K562 (cell line): ENCODE measurements around the gene ITPRIP. TPM values are rescaled to one million over a fixed set of nuclear protein-coding genes. Genes with fewer than 3 reads are reported as not detected.

ENCODE experiments used
- ATF3 ChIP-seq, 2 experiments: fragments of 450-650 bp in 1 of 2; sonication (generic) in 1 of 2; formaldehyde crosslinking in 1 of 2; IDR thresholded peaks in 1 of 2; conservative IDR thresholded peaks in 1 of 2; 2 replicates each; pipeline versions ENCODE4 v1.6.1 to v1.8.1; 2016 to 2023; ENCODE audit warnings: mild to moderate bottlenecking in 2 of 2, moderate library complexity in 2 of 2, inconsistent platforms in 1 of 2, missing genetic modification reagents in 1 of 2
- CTBP1 ChIP-seq: fragments of 450-650 bp; IDR thresholded peaks from 2 replicates; pipeline ENCODE4 v1.6.1; 2016; ENCODE audit warnings: borderline replicate concordance
- EGR1 ChIP-seq: fragments of 450-650 bp; conservative IDR thresholded peaks from 2 replicates; pipeline ENCODE4 v1.6.1; 2017; ENCODE audit warnings: mild to moderate bottlenecking
- ELF4 ChIP-seq: fragments of 450-650 bp; formaldehyde crosslinking; IDR thresholded peaks from 2 replicates; pipeline ENCODE4 v1.4.0; 2022; ENCODE audit warnings: missing genetic modification characterization
- FOXK2 ChIP-seq, 2 experiments: fragments of 450-650 bp; IDR thresholded peaks in 1 of 2; conservative IDR thresholded peaks in 1 of 2; 2 replicates each; pipeline ENCODE4 v1.6.1; 2016; ENCODE audit warnings: low read depth in 2 of 2, mild to moderate bottlenecking in 1 of 2
- HDAC1 ChIP-seq, 2 experiments: fragments of 450-650 bp; IDR thresholded peaks; 2 replicates each; pipeline ENCODE4 v1.6.1; 2016 to 2017; ENCODE audit warnings: inconsistent platforms in 1 of 2, mild to moderate bottlenecking in 1 of 2, moderate library complexity in 1 of 2
- HINFP ChIP-seq: fragments of 450-650 bp; conservative IDR thresholded peaks from 2 replicates; pipeline ENCODE4 v1.6.1; 2016; ENCODE audit warnings: missing genetic modification characterization, low read depth, mild to moderate bottlenecking, control low read depth, missing compliant biosample characterization
- KDM2B ChIP-seq: fragments of 250-450 bp; sonication (Bioruptor Pico); IDR thresholded peaks from 2 replicates; pipeline ENCODE4 v1.8.0; 2021; ENCODE audit warnings: mild to moderate bottlenecking, moderate library complexity
- KLF6 ChIP-seq: fragments of 250-450 bp; sonication (Bioruptor Pico); IDR thresholded peaks from 2 replicates; pipeline ENCODE4 v1.4.0; 2020; ENCODE audit warnings: mild to moderate bottlenecking, moderate library complexity, borderline replicate concordance
- LEF1 ChIP-seq: fragments of 450-650 bp; IDR thresholded peaks from 2 replicates; pipeline ENCODE4 v1.6.1; 2016; ENCODE audit warnings: mild to moderate bottlenecking
- MAFG ChIP-seq: fragments of 450-650 bp; conservative IDR thresholded peaks from 2 replicates; pipeline ENCODE4 v1.6.1; 2016; ENCODE audit warnings: missing genetic modification characterization, missing compliant biosample characterization
- NBN ChIP-seq: fragments of 450-650 bp; IDR thresholded peaks from 2 replicates; pipeline ENCODE4 v1.6.1; 2016; ENCODE audit warnings: low read depth, mild to moderate bottlenecking
- NCOA1 ChIP-seq: fragments of 450-650 bp; IDR thresholded peaks from 2 replicates; pipeline ENCODE4 v1.6.1; 2016; ENCODE audit warnings: low read depth
- NFXL1 ChIP-seq: fragments of 450-650 bp; formaldehyde crosslinking; IDR thresholded peaks from 2 replicates; pipeline ENCODE4 v1.4.0; 2021; ENCODE audit warnings: mild to moderate bottlenecking
- NR2F6 ChIP-seq: fragments of 450-650 bp; formaldehyde crosslinking; IDR thresholded peaks from 2 replicates; pipeline ENCODE4 v1.4.0; 2020; ENCODE audit warnings: mild to moderate bottlenecking
- PHF20 ChIP-seq: fragments of 450-650 bp; IDR thresholded peaks from 2 replicates; pipeline ENCODE4 v1.6.1; 2018; ENCODE audit not compliant: partially characterized antibody
- POLR2A ChIP-seq: fragments of 450-650 bp; conservative IDR thresholded peaks from 2 replicates; pipeline ENCODE4 v1.6.1; 2016
- POLR3A ChIP-seq: IDR thresholded peaks from 2 replicates; pipeline ENCODE4 v1.6.1; 2011; ENCODE audit warnings: borderline replicate concordance, mild to moderate bottlenecking, moderate library complexity; ENCODE audit not compliant: insufficient read length, insufficient read depth; ENCODE audit errors: extremely low read depth
- SETDB1 ChIP-seq: IDR thresholded peaks from one replicate; pipeline ENCODE4 v1.6.1; 2012; ENCODE audit warnings: low read length, control low read depth, inconsistent platforms
- SMARCA4 ChIP-seq: fragments of 450-650 bp; IDR thresholded peaks from 2 replicates; pipeline ENCODE4 v1.6.1; 2016
- TAL1 ChIP-seq: fragments of 450-650 bp; IDR thresholded peaks from 2 replicates; pipeline ENCODE4 v1.6.1; 2016; ENCODE audit warnings: mild to moderate bottlenecking
- TARDBP ChIP-seq: fragments of 450-650 bp; IDR thresholded peaks from 2 replicates; pipeline ENCODE4 v1.6.1; 2016
- VEZF1 ChIP-seq: fragments of 200-800 bp; sonication (Bioruptor generic); IDR thresholded peaks from 2 replicates; pipeline ENCODE4 v1.6.1; 2017; ENCODE audit warnings: missing genetic modification characterization, missing compliant biosample characterization
- ZBTB12 ChIP-seq: fragments of 250-450 bp; sonication (Bioruptor Pico); IDR thresholded peaks from 2 replicates; pipeline ENCODE4 v1.4.0; 2020
- ZBTB43 ChIP-seq: sonication (generic); formaldehyde crosslinking; IDR thresholded peaks from 2 replicates; pipeline ENCODE4 v1.8.0; 2023; ENCODE audit warnings: mild to moderate bottlenecking, missing genetic modification reagents
- ZNF232 ChIP-seq: sonication (generic); formaldehyde crosslinking; IDR thresholded peaks from 2 replicates; pipeline ENCODE4 v1.8.0; 2022; ENCODE audit warnings: mild to moderate bottlenecking, missing genetic modification reagents
- polyA plus RNA-seq, 8 experiments: library from polyadenylated mRNA; depleted of rRNA in 4 of 8; stranded (reverse) in 5 of 8; unstranded in 3 of 8; fragments of >200 nt; fragmentation: Nextera tagmentation in 2 of 8; fragmentation: Illumina TruSeq in 1 of 8; extraction: Ambion mirVana in 2 of 8; extraction: Trizol in 1 of 8; gene quantifications; 2 replicates each; pipeline versions ENCODE4 v1.2.1 to v1.2.3, GENCODE V29; 2011 to 2014; ENCODE audit warnings: inconsistent platforms in 1 of 8, missing spikeins in 1 of 8
- total RNA-seq, 7 experiments: library from RNA; depleted of rRNA in 6 of 7; stranded (reverse); fragments of >200 nt in 6 of 7; fragmentation: Illumina TruSeq in 2 of 7; extraction: Trizol in 2 of 7; gene quantifications; 2 replicates each; pipeline versions ENCODE4 v1.2.1 to v1.2.3, GENCODE V29; 2011 to 2021; ENCODE audit warnings: low replicate concordance in 1 of 7

Gene ITPRIP
- total and polyA plus RNA-seq, 9 of the 15 experiments (the other 6 are each of a cell fraction or from before 2014, with no cell fraction given): 4.4 to 28.5 (median 10.9) TPM

- TF ChIP-seq ZNF232 (CRISPR knock-in tag) (no peak), TAL1 (peak; percentile 77), POLR3A (no peak), ELF4 (no peak), NBN (no peak), MAFG (tag) (no peak), KLF6 (CRISPR knock-in tag) (no peak), ATF3 (IDR thresholded peaks at IDR 0.05) (no peak), ATF3 (CRISPR knock-in tag; conservative IDR thresholded peaks at IDR 0.05) (no peak), TARDBP (no peak), NCOA1 (peak; percentile 67; the same call in 1 of the 2 replicates), POLR2A (0 out of 2 replicates have a peak, but pooled peaks have one; percentile 56), PHF20 (peak; percentile 77), CTBP1 (peak; percentile 58; the same call in 1 of the 2 replicates), LEF1 (peak; percentile 49; the same call in 1 of the 2 replicates), HINFP (tag) (no peak), ZBTB43 (CRISPR knock-in tag) (no peak), ZBTB12 (no peak), HDAC1 (IDR thresholded peaks at IDR 0.05) (peak in 1 of 2 experiments; percentile 83; a peak in 2 of 4 replicates), FOXK2 (conservative IDR thresholded peaks at IDR 0.05 in 1 of 2, IDR thresholded peaks at IDR 0.05 in 1 of 2; ENCODE audit: low read depth in 2 of 2) (0 out of 4 replicates have a peak, but pooled peaks of 1 of the 2 experiments have one; percentile 14), NFXL1 (CRISPR knock-in tag) (no peak), VEZF1 (no peak), KDM2B (CRISPR knock-in tag) (no peak), SMARCA4 (peak; percentile 91), NR2F6 (CRISPR knock-in tag) (no peak), SETDB1 (no peak), EGR1 (no peak; the same call in 1 of the 2 replicates)
Measured at GRCh38 chr10:104340111-104340526, 1.9 kb upstream of the ITPRIP start (continued).
